DMS114 treated with DMSO at 0.1 percent for 48 hours (cell line): ENCODE results near the gene IRF2BP2.
"Not testable (repeated sequence)": the region's sequence is repeated elsewhere in the genome, so short reads cannot be mapped to it uniquely, and the experiment has no call there.

Experiments
- DNase-seq: peaks from one replicate; lab custom pipeline; 2025; ENCODE audit not compliant: unreplicated experiment; lab: John Stamatoyannopoulos, UW

IRF2BP2 gene

DNA sequence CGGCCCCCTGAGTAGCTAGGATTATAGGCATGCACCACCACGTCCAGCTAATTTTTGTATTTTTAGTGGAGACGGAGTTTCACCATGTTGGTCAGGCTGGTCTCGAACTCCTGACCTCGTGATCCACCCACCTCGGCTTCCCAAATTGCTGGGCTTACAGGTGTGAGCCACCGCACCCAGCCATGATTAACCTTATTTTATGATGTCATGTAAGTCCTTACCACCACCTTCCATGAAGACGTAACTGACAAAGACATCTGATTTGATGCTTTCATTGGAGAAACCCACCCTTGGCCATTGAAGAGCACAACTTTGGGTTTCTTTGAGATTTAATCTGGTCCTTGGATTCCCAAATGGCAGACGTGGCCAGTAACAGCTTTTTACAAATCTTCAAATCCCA lies 24.9 kb upstream of the IRF2BP2 start:
- not testable (repeated sequence) for DNase-seq

DNA sequence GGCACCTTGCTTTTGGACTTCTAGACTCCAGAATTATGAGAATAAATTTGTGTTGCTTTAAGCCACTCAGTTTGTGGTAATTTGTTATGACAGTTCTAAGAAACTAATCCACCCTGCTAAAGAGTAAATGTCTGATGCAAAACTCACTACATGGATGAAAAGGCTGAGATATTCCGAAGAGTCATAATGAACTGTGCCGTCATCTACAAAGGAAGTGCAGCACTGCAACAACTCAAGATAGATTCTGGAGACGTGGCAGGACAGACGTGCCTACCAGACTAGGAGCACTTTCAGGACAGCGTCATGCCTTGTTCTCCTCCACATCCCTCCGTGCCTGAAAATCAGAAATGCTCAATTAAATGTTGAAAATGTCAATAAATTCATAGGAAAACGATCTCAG lies 24.4 kb upstream of the IRF2BP2 start:
- no peak for DNase-seq

DNA sequence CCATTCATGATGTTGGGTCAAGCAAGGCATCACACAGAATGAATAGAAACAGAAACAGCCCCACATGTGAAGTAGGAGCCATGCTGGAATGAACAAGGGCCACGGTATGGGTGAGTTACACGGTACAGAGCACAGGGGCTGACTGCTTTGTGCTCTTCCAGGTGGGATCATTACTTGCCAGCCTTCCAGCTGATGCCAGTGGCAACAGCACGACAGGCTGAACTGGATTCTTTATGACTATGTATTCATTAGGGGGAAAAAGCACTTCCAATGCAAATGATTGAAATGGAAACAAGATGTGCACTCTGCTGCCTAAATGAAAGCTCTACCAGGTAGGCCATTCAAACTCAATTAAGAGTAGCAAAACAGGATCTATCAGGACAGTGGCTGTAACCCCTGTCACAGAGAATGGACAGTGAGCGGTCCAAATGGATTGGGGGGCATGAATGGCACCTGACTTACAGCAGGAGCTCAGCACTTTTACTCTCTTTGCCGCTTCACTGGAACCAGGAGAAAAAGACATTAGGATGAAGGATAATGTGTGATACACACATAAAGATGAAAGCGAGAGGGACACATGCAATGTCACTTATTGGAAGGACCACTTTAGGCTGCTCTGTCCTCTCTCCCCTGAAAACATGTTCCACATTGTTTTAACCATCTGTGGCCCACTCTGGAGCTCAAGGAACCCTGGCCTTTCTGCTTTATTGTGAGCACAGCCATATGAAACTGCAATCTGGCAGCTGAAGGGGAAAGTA lies 23.4 kb upstream of the IRF2BP2 start:
- DNase-seq: no peak

DNA sequence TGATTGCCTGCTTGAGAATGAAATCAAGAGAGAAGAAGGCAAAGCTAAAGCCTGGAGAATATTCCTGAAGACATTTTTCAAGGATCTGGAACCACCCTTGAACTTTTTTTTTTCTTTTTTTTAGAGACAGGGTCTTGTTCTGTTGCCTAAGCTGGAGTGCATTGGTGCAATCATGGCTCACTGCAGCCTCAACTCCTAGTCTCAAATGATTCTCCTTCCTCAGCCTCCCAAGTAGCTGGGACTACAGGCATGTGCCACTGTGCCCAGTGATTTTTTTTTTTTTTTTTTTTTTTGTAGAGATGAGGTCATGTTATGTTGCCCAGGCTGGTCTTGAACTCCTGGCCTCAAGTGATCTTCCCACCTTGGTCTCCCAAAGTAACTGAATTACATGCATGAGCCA lies 22.2 kb upstream of the IRF2BP2 start:
- DNase-seq: no peak

DNA sequence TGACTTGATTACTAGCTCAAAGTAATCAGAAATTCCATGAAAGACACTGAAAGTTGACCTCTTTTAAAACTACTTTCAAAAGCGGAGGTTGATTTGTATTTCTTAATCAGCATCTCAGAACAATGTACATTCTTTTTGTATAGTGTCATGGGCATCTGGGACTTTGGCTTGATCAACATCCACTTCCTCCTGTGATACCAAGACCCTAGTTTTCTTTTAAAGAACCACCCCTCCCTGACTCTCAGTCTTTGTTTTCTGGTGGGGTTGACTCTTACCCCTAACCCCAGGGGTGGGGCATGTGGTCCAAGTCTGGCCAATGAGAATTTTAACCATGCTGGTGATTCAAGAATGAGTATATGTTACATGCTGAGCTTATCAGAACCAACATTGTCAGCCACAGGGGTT lies 21.7 kb upstream of the IRF2BP2 start:
- no peak for DNase-seq

DNA sequence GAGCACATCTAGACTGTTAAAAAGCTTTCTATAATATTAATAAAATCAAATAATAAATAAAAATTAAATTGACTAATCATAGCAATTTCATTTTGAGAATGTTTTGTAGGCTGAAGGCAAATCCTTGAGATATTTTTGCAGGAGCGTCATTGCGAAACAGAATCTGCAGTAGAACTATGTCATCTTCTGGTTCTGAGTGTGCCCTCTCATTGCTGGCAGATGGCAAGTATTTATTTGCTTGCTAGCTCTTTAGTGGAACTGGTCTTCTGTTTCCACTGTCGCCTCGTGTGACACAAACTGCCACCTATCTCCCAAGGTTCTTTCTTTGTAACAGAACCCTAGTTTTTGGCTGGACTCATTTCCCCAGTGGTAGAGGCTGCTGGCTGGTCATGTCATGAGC lies 19.0 kb upstream of the IRF2BP2 start:
- DNase-seq: no peak

DNA sequence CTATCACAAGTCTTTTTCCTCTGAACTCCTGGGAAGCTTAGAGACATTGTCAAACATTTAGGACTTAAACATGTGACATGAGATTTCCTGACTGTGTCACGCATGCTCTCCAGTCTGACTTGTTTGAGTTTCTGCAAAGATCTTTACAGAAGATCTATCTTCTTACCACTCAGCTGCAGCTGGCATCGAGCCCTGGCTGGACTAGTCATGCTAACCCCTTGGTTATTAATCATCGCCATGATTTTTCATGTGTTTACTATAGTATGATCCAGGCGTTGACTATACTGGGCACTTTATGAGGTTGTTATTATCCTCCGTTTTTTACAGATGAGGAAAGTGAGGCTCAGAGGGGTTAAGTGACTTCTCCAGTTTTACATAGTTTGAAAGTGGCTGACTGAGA lies 18.1 kb upstream of the IRF2BP2 start:
- DNase-seq: no peak

DNA sequence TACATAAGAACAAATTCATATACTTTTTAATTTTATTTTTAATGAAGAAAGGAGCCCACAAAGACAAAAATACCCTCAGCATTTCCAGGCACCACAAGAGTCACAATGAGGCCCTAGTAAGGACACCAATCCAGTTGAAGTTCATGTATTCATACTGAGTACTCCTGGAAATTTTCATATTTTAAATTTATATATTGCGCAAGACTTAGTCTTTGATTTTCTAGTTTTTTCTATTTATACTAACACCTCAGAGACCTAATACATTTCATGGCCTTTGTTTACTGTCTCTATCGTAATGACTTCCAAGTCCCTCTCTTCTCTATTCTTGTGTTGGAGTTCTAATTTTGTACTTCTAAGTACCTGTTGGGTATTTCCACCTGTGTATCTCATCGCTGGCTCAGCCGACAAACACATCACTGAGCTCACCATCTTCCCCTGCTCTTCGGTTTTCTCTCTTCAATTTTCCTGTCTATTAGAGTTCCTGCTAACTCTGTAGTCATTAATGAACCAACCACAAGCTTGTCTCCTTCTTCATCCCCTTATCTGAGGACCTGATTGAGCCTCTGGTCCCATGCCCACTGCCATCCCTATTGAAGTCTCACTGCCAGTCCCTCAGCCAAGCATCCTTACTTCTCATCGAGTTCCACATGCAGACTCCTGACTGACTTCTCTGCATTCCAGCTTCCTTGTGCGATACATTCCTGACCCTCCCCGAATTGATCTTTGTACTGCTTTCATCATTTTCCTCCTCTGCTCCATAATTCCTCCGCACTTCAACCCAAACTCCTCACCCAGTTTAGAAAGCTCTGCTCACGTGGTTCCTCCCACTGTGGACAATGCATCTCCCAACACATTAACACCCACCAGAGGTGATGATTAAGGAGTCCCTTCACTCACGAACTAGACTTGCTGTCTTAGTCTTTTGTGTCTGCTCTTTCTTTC lies 17.3 kb upstream of the IRF2BP2 start:
- DNase-seq: no peak

DNA sequence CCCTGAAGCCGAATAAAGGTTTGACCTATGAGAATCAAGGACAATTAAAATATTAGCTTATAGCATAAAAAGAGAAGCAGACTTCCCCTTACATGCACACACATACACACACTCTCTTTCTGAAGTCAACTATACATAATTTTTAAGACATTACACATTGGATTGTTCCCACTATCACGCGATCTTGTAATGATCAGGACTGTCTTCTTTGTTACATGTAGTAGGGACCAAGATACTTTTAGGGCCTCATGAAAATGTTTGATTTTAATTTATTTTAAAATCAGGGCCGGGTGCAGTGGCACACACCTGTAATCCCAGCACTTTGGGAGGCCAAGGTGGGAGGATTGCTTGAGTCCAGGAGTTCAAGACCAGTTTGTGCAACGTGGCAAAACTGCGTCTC lies 16.4 kb upstream of the IRF2BP2 start:
- no peak for DNase-seq

DNA sequence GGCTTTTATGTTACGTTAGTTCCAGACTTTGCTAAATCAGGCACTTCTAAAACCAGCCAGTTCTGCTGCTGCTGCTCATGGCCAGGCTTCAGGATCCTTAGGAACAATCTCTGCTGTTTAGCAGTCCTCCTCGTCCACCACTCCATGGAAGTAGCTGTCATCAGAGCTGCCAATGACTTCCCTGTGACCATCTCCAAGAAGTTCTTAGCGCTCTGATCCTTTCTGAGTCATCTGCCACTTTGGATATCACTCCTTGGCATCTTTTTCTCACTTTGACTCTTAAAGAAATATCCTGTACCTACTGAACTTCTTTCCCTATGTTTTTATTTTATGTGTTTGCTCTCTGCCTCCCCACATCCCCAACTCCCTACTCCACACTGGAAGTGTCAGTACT lies 14.7 kb upstream of the IRF2BP2 start:
- no peak for DNase-seq

DNA sequence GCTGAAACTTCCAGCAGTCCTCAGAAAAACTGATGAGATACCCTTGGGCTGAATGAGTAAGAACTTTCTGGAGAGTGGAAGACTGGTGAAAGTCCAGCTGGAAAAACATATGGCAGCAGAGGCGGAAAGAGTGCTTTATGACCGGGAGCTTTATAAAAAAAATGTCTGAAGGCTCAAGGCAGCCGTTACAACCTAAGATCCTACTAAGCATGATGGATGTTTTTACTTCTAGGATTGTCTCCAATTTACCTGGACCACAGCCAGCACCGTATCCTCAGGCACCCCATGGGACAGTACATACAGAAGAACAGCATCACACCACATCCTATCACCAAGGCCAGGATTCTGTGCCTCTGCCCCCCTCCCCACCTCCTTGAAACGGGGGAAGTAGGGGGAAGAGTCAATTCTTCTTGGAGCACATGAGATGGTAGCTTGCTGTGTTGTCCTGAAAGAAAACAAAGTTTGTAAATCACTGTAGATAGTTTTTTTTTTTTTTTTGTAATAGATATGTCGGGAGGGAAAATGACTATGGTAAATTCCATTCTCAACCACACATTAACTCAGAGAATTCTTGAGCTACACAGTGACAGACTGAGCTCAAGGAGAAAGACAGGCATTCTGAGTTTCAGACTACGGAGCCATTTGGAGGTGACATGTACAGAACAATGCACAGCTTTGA lies 11.8 kb upstream of the IRF2BP2 start:
- no peak for DNase-seq

DNA sequence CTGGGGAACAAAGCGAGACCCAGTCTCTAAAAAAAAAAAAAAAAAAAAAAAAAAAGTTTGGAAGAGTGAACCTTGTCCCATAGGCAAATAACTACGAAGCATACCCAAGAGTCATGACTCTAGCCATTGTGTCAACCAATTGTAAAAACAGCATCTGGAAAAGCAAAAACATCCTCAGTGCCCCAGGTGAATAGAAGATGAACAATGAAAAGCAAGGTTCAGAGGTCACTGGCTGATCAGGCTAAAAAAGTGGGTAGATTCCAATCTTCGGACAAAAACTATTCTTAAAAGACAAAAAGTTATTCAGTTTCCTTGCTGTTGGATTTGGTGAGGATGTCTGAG lies 11.1 kb upstream of the IRF2BP2 start:
- no peak for DNase-seq

DNA sequence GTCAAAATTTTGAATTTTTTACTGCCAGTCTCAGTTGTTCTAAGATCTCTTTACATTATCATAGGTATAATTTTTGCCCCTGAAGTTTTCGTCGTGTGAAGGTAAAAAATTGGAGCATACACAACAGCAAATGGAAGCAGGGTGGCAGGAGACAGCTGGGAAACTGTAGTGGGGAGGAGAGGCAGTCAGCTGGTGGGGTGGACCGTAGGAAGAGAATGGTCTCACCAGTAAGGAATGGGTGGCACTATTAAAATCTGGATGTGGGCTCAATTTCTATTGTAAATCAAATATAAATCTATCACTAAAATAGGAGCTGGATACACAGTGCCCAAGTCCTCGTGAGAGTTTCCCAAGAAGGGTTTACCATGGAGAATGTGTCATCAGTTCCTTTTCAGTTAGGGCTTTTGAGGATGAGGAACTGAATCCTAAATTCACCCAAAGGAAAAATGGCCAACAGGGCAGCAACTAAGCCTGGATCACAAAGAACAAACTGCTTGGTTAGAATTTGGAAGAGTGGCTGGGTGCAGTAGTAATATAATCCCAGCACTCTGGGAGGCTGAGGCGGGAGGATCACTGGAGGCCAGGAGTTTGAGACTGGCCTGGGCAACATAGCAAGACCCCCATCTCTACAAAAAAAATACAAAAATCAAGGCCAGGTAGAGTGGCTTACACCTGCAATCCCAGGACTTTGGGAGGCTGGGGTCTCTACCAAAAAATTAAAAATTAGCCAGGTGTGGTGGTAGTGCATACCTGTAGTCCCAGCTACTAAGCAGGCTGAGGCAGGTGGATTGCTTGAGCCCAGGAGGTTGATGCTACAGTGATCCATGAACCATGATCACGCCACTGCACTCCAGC lies 10.5 kb upstream of the IRF2BP2 start:
- DNase-seq: no peak

DNA sequence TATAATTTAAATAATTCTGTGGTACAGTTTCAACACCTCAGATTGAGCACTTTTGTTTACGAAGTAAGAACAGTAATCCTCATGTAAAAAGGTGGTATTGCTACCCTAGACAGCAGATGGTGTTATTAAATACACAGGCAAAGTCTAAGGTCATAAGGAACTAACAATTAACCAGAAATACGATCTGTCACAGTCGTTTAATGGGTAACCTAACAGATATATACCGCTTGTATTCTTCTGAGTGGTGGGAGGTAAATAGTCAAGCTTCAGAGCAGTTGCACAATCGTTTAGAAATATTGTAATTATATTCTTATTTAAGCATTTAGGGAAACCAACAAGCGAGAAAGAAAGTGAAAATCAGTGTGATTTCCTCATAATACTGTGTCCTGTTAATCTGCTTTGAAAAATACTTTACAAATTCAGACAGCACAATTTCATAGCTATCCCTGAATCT lies 9.8 kb upstream of the IRF2BP2 start:
- DNase-seq: no peak

DNA sequence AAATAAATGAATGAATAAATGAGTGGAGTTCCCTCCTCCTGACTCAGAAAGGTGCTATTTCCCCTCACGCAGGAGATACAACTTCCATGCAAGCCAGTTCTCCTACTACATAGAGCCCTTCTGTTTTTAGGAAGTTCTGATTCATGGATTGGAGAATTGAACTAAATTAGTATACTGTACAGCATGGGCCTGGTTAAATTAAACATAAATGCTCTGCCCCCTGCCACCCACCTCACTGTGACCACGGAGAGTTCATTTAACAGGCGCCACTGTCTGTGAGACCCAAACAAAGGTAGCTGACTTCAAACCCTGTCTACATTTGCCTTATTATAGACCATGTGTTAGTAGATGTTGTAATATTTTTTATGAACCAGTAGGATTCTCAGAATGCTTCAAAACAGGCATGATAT lies 9.1 kb upstream of the IRF2BP2 start:
- DNase-seq: no peak

DNA sequence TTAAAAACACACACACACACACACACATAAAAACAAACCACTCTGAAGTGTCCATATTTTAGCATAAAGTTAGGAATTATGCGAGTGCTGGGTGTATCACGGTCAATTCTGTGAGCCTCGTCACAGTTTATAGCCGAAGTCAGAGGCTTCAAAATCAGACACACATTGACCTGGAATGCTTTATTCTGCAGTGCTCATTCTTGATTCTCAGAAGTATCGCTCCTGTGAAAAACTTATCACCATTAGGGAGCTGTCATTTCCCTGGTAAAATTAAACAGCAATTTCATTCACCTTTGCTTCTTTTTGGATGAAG lies 8.7 kb upstream of the IRF2BP2 start:
- no peak for DNase-seq

DNA sequence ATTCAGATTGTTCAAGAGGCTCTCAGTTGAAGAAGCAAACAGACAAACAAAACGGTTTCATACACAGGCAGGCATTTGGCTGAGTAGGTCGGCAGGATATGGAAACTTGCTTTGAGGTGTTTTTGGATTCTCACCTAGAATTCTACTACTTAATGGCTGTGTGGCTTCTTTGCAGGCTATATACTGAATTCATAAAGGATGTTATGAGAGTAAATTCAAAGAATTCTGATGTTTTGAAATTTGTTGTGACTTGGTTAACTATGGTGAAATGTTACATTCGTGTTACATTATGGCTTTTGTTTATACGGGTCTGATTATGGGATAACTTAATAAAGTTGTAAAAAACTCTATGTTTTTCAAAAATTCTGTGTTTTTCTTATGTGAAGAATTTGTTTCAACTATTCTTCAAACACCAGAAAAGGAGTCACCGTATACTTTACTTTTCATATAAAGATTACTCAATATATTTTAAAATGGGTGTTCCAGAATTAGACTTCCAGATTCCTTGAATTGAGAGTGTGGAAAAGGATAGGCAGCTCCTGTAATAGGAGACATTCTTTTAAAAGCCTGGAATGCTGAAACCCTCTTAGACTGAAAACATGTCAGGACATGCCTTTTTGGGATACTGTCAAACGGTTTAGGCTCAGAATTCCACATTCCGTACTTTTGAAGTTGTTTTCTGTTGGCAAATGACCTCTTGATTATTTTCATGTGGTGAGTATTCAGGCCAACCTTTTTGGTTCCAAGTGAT lies 8.2 kb upstream of the IRF2BP2 start:
- peak; percentile 20 for DNase-seq

DNA sequence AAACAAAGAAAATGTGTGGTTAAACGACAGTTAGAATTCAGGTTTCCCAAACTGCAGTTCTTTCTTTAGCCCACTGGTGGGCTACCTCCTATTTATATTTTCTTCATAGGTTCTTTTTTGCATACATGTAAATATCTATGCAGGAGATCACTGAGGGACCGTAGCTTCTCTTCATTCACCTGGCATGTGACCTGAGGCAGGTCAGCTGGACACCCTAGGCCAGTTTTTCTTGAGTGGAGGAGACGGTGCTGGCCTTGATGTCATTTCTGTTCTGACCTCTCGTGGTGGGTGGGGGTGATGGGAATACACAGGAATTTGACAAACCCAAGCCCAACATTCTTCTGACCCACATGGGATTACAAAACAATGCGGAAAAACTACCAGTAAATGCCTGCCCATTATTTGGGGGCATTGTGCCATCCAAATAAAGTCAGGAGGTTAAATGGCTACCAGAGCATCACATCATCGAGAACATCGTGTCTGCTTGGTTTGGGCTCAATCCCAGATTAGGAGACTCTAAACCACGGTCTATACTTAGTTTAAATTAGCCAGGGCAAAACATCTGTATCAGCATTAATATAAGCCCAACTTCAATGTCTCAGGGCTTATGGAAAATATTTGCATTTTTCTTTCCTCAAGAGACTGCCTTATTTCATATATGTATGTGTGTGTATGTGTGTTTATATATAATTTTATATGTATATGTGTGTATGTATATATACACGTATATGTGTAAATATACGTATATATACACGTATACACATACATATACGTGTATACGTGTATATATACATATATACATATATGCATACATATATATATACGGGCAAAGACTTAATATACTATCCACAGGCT lies 7.4 kb upstream of the IRF2BP2 start:
- peak; percentile 16 for DNase-seq

DNA sequence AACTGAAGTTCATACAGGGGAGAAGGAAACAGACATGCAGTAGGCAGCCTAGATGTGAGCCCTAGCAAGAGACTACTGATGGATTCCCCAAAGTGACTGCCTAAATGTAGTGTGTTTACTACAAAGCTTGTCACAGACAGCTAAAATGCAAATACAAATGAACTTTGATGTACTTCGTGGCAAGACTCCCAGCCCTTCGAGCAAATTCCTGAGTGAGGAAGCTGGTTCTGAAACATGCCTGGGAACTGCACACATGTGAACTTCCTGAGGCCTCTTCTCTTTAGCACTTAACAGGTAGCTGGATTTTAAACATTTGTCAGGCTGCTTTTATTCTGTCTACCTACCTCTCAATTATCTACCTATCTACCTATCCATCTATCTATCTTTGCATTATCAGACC lies 6.7 kb upstream of the IRF2BP2 start:
- no peak for DNase-seq
